Measurements from ENCODE around the gene YY1.
"Not testable (repeated sequence)": the region's sequence is repeated elsewhere in the genome, so short reads cannot be mapped to it uniquely, and the experiment has no call there.

The YY1 gene

GRCh38 chr14:100225169-100225568 is 13.8 kb upstream of the YY1 start:
- Histone ChIP-seq H3K27me3 (ENCODE audit: control insufficient read depth, insufficient read depth, low read length, poor library complexity, severe bottlenecking) (no peaks in the 10 kb centered on the region), H3K9me3 (ENCODE audit: control insufficient read depth, low read length) (no peaks in the 10 kb centered on the region), H3K4me3 (ENCODE audit: insufficient read depth, low read depth, low read length) (no peak overlapping the region), H3K27ac (ENCODE audit: insufficient read depth, low read depth, low read length, poor library complexity, severe bottlenecking) (no peak overlapping the region), H3K4me1 (ENCODE audit: control insufficient read depth, insufficient read depth, low read length) (peaks cover 28% of the 10 kb centered on the region), H3K36me3 (ENCODE audit: control insufficient read depth, insufficient read depth, low read length) (no peaks in the 10 kb centered on the region)
- 92 to 93% methylated on average over 3 of the region's 4 CpGs for WGBS, 2 experiments

- Histone ChIP-seq H3K9me3 (ENCODE audit: control insufficient read depth, low read length) (no peaks in the 10 kb centered on the region), H3K27ac (ENCODE audit: insufficient read depth, low read depth, low read length, poor library complexity, severe bottlenecking) (no peak overlapping the region), H3K27me3 (ENCODE audit: control insufficient read depth, insufficient read depth, low read length, poor library complexity, severe bottlenecking) (no peaks in the 10 kb centered on the region), H3K36me3 (ENCODE audit: control insufficient read depth, insufficient read depth, low read length) (no peaks in the 10 kb centered on the region), H3K4me3 (ENCODE audit: insufficient read depth, low read depth, low read length) (no peak overlapping the region), H3K4me1 (ENCODE audit: control insufficient read depth, insufficient read depth, low read length) (peaks cover 4% of the 10 kb centered on the region)
- 84 to 86% methylated on average over 5 of the region's 5 CpGs for WGBS, 2 experiments
Observed at GRCh38 chr14:100230361-100230760, 8.6 kb upstream of the YY1 start.

GRCh38 chr14:100234511-100234910 is 4.4 kb upstream of the YY1 start:
- Histone ChIP-seq H3K4me3 (ENCODE audit: insufficient read depth, low read depth, low read length) (no peak overlapping the region), H3K9me3 (ENCODE audit: control insufficient read depth, low read length) (no peaks in the 10 kb centered on the region), H3K27me3 (ENCODE audit: control insufficient read depth, insufficient read depth, low read length, poor library complexity, severe bottlenecking) (no peaks in the 10 kb centered on the region), H3K4me1 (ENCODE audit: control insufficient read depth, insufficient read depth, low read length) (peaks cover 15% of the 10 kb centered on the region), H3K27ac (ENCODE audit: insufficient read depth, low read depth, low read length, poor library complexity, severe bottlenecking) (no peak overlapping the region), H3K36me3 (ENCODE audit: control insufficient read depth, insufficient read depth, low read length) (no peaks in the 10 kb centered on the region)
- 93 to 94% methylated on average over 4 of the region's 4 CpGs for WGBS, 2 experiments

GRCh38 chr14:100236271-100236818 is 2.6 kb upstream of the YY1 start:
- WGBS, 2 experiments = 94 to 96% methylated on average over 12 of the region's 12 CpGs
- peak overlapping the region; percentile 95 for H3K4me3 ChIP-seq (ENCODE audit: insufficient read depth, low read depth, low read length)

GRCh38 chr14:100236881-100237280 is 2.1 kb upstream of the YY1 start:
- peak overlapping the region; percentile 95 for H3K4me3 ChIP-seq (ENCODE audit: insufficient read depth, low read depth, low read length)
- H3K9me3 ChIP-seq (ENCODE audit: control insufficient read depth, low read length) = no peaks in the 10 kb centered on the region
- H3K27me3 ChIP-seq (ENCODE audit: control insufficient read depth, insufficient read depth, low read length, poor library complexity, severe bottlenecking) = no peaks in the 10 kb centered on the region
- peaks cover 19% of the 10 kb centered on the region for H3K4me1 ChIP-seq (ENCODE audit: control insufficient read depth, insufficient read depth, low read length)
- H3K27ac ChIP-seq (ENCODE audit: insufficient read depth, low read depth, low read length, poor library complexity, severe bottlenecking) = no peak overlapping the region
- no peaks in the 10 kb centered on the region for H3K36me3 ChIP-seq (ENCODE audit: control insufficient read depth, insufficient read depth, low read length)

More at GRCh38 chr14:100236271-100236818, 2.6 kb upstream of the YY1 start:
- not testable (repeated sequence) for H3K27ac ChIP-seq (ENCODE audit: insufficient read depth, low read depth, low read length, poor library complexity, severe bottlenecking); H3K27me3 ChIP-seq (ENCODE audit: control insufficient read depth, insufficient read depth, low read length, poor library complexity, severe bottlenecking); H3K9me3 ChIP-seq (ENCODE audit: control insufficient read depth, low read length); H3K36me3 ChIP-seq (ENCODE audit: control insufficient read depth, insufficient read depth, low read length)
- H3K4me1 ChIP-seq (ENCODE audit: control insufficient read depth, insufficient read depth, low read length) = peaks cover 19% of the 10 kb centered on the region

GRCh38 chr14:100237735-100238418 is 1.1 kb upstream of the YY1 start:
- WGBS, 2 experiments = 0% methylated on average over 64 of the region's 64 CpGs
- H3K4me1 ChIP-seq (ENCODE audit: control insufficient read depth, insufficient read depth, low read length) = peaks cover 19% of the 10 kb centered on the region
- no peaks in the 10 kb centered on the region for H3K9me3 ChIP-seq (ENCODE audit: control insufficient read depth, low read length)
- peak overlapping the region; percentile 98 for H3K27ac ChIP-seq (ENCODE audit: insufficient read depth, low read depth, low read length, poor library complexity, severe bottlenecking)
- H3K27me3 ChIP-seq (ENCODE audit: control insufficient read depth, insufficient read depth, low read length, poor library complexity, severe bottlenecking) = no peaks in the 10 kb centered on the region
- H3K36me3 ChIP-seq (ENCODE audit: control insufficient read depth, insufficient read depth, low read length) = no peaks in the 10 kb centered on the region
- peak overlapping the region; percentile 95 for H3K4me3 ChIP-seq (ENCODE audit: insufficient read depth, low read depth, low read length)

- Histone ChIP-seq H3K9me3 (ENCODE audit: control insufficient read depth, low read length) (no peaks in the 10 kb centered on the region), H3K4me3 (ENCODE audit: insufficient read depth, low read depth, low read length) (peak overlapping the region; percentile 95), H3K27me3 (ENCODE audit: control insufficient read depth, insufficient read depth, low read length, poor library complexity, severe bottlenecking) (no peaks in the 10 kb centered on the region), H3K27ac (ENCODE audit: insufficient read depth, low read depth, low read length, poor library complexity, severe bottlenecking) (peak overlapping the region; percentile 83), H3K36me3 (ENCODE audit: control insufficient read depth, insufficient read depth, low read length) (no peaks in the 10 kb centered on the region), H3K4me1 (ENCODE audit: control insufficient read depth, insufficient read depth, low read length) (peaks cover 19% of the 10 kb centered on the region)
- 0% methylated on average over 93 of the region's 93 CpGs for WGBS, 2 experiments
Observed at GRCh38 chr14:100239211-100239839, 381 bp downstream of the YY1 start.

GRCh38 chr14:100239840-100240667 is 1.1 kb downstream of the YY1 start:
- WGBS, 2 experiments = 0% methylated on average over 115 of the region's 115 CpGs
- Histone ChIP-seq H3K9me3 (ENCODE audit: control insufficient read depth, low read length) (no peaks in the 10 kb centered on the region), H3K36me3 (ENCODE audit: control insufficient read depth, insufficient read depth, low read length) (no peaks in the 10 kb centered on the region), H3K4me3 (ENCODE audit: insufficient read depth, low read depth, low read length) (peak overlapping the region; percentile 95), H3K27ac (ENCODE audit: insufficient read depth, low read depth, low read length, poor library complexity, severe bottlenecking) (peak overlapping the region; percentile 83), H3K27me3 (ENCODE audit: control insufficient read depth, insufficient read depth, low read length, poor library complexity, severe bottlenecking) (no peaks in the 10 kb centered on the region), H3K4me1 (ENCODE audit: control insufficient read depth, insufficient read depth, low read length) (peaks cover 18% of the 10 kb centered on the region)

- peak overlapping the region; percentile 79 for H3K27ac ChIP-seq (ENCODE audit: insufficient read depth, low read depth, low read length, poor library complexity, severe bottlenecking)
- no peaks in the 10 kb centered on the region for H3K27me3 ChIP-seq (ENCODE audit: control insufficient read depth, insufficient read depth, low read length, poor library complexity, severe bottlenecking)
- H3K4me1 ChIP-seq (ENCODE audit: control insufficient read depth, insufficient read depth, low read length) = peaks cover 13% of the 10 kb centered on the region
- H3K36me3 ChIP-seq (ENCODE audit: control insufficient read depth, insufficient read depth, low read length) = no peaks in the 10 kb centered on the region
- H3K4me3 ChIP-seq (ENCODE audit: insufficient read depth, low read depth, low read length) = peak overlapping the region; percentile 95
- 1 to 4% methylated on average over 12 to 13 of the region's 13 CpGs for WGBS, 2 experiments
- no peaks in the 10 kb centered on the region for H3K9me3 ChIP-seq (ENCODE audit: control insufficient read depth, low read length)
Observed at GRCh38 chr14:100240668-100241032, 1.7 kb downstream of the YY1 start.

- WGBS, 2 experiments = 82 to 85% methylated on average over 3 of the region's 3 CpGs
- no peaks in the 10 kb centered on the region for H3K27me3 ChIP-seq (ENCODE audit: control insufficient read depth, insufficient read depth, low read length, poor library complexity, severe bottlenecking)
- no peaks in the 10 kb centered on the region for H3K9me3 ChIP-seq (ENCODE audit: control insufficient read depth, low read length)
- H3K36me3 ChIP-seq (ENCODE audit: control insufficient read depth, insufficient read depth, low read length) = no peaks in the 10 kb centered on the region
- H3K27ac ChIP-seq (ENCODE audit: insufficient read depth, low read depth, low read length, poor library complexity, severe bottlenecking) = no peak overlapping the region
- H3K4me1 ChIP-seq (ENCODE audit: control insufficient read depth, insufficient read depth, low read length) = peaks cover 13% of the 10 kb centered on the region
- H3K4me3 ChIP-seq (ENCODE audit: insufficient read depth, low read depth, low read length) = peak overlapping the region; percentile 95
Observed at GRCh38 chr14:100241279-100241678, 2.3 kb downstream of the YY1 start.
